ENCODE measurements around the gene BRF1. TPM values are rescaled to one million over a fixed set of nuclear protein-coding genes. Genes with fewer than 3 reads are reported as not detected.

Gene BRF1
- total and polyA plus RNA-seq, 2 donors from 2014 or later = 19.3 to 34.1 TPM

DNA sequence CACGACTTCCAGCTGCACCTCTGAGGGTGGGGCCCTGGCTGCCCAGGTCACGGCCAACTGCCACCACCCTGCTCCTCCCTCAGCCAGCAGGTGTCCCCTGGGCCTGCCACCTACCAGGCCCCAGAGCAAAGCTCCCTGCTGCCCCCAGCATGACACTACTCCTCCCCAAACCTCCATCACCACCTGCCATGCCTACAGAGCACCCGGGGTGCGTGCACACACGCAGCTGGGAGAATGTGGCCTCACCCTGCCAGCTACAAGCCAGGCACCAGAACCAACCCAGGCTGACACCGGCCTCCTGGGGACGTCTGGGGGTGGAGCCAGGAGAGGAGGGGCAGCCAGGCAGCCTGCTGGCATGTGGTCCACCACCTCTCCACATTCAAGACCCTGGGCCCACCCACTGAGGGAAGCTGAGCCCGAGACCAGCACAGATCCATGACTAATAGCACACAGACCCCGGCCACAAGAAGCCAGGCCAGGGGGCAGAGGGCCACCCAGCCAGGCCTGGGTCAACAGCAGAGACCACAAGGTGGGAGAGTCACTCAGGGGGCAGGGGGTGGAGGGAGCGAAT, 135.6 kb downstream of the BRF1 start:
- H3K4me1 ChIP-seq (ENCODE audit: control insufficient read depth in 2 of 3, insufficient read depth in 2 of 3, low read depth in 1 of 3, low read length in 3 of 3) = peaks cover 0 to 8% (median 0%) of the 10 kb centered on the region in 3 donors
- TF ChIP-seq, protein P1, sequence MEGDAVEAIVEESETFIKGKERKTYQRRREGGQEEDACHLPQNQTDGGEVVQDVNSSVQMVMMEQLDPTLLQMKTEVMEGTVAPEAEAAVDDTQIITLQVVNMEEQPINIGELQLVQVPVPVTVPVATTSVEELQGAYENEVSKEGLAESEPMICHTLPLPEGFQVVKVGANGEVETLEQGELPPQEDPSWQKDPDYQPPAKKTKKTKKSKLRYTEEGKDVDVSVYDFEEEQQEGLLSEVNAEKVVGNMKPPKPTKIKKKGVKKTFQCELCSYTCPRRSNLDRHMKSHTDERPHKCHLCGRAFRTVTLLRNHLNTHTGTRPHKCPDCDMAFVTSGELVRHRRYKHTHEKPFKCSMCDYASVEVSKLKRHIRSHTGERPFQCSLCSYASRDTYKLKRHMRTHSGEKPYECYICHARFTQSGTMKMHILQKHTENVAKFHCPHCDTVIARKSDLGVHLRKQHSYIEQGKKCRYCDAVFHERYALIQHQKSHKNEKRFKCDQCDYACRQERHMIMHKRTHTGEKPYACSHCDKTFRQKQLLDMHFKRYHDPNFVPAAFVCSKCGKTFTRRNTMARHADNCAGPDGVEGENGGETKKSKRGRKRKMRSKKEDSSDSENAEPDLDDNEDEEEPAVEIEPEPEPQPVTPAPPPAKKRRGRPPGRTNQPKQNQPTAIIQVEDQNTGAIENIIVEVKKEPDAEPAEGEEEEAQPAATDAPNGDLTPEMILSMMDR (IDR thresholded peaks at IDR 0.05; ENCODE audit: borderline replicate concordance, extremely low read depth, insufficient read depth) = no peak
- H3K36me3 ChIP-seq (ENCODE audit: control insufficient read depth in 2 of 3, insufficient read depth in 3 of 3, low read length in 3 of 3) = no peaks in the 10 kb centered on the region
- no peak overlapping the region for H3K27ac ChIP-seq (ENCODE audit: low read depth in 2 of 2, low read length in 2 of 2)
- H3K9ac ChIP-seq (ENCODE audit: low read length in 3 of 3) = no peak overlapping the region
- intact Hi-C loops (cut with DNase I) = no loop called here
- no peaks in the 10 kb centered on the region for H3K9me3 ChIP-seq (ENCODE audit: control insufficient read depth in 2 of 3, insufficient read depth in 1 of 3, low read length in 3 of 3)
- no peak for FAIRE-seq
- H3K27me3 ChIP-seq (ENCODE audit: control insufficient read depth, insufficient read depth, low read length) = no peaks in the 10 kb centered on the region
- no peak for DNase-seq
- no peak overlapping the region for H3K4me3 ChIP-seq (ENCODE audit: low read length in 3 of 3)

DNA sequence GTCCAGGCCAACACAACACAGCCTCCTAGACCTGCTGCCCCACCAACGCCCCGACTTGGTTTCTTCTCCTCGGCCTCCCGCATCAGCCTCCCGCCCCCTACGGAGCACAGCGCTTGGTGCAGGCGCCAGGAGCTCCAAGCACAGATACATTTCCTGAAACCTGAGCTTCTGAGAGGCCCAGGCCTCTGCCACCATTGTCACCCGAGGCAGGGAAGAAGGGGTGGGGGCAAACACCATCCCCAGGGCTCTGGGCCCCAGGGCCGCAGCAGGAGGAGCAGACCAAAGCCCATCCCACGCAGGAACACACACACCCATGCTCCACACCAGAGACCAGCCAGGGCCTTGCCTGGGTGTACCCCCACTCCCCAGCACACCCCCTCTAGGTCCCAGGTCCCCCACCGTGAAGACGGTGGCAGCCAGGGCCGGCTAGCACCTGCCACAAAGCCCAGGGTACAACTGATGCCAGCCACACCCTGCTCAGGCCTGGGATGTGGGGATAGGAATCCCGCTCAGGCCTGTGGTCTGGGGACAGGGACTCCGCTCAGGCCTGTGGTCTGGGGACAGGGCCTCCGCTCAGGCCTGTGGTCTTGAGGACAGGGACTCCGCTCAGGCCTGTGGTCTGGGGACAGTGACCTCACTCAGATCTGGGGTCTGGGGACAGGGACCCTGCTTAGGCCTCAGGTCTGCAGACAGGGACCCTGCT, 137.6 kb downstream of the BRF1 start:
- Histone ChIP-seq H3K4me3 (ENCODE audit: low read length in 3 of 3) (no peak overlapping the region), H3K4me1 (ENCODE audit: control insufficient read depth in 2 of 3, insufficient read depth in 2 of 3, low read depth in 1 of 3, low read length in 3 of 3) (peaks cover 0 to 8% (median 0%) of the 10 kb centered on the region in 3 donors), H3K27me3 (ENCODE audit: control insufficient read depth, insufficient read depth, low read length) (no peaks in the 10 kb centered on the region), H3K36me3 (ENCODE audit: control insufficient read depth in 2 of 3, insufficient read depth in 3 of 3, low read length in 3 of 3) (no peaks in the 10 kb centered on the region), H3K9ac (ENCODE audit: low read length in 3 of 3) (no peak overlapping the region), H3K9me3 (ENCODE audit: control insufficient read depth in 2 of 3, insufficient read depth in 1 of 3, low read length in 3 of 3) (no peaks in the 10 kb centered on the region), H3K27ac (ENCODE audit: low read depth in 2 of 2, low read length in 2 of 2) (no peak overlapping the region)
- FAIRE-seq (no peak), DNase-seq (peak in 2 of 5 donors; percentile 37 to 40)
- intact Hi-C loops (cut with DNase I) = no loop called here
- TF ChIP-seq, protein P1 (IDR thresholded peaks at IDR 0.05; ENCODE audit: borderline replicate concordance, extremely low read depth, insufficient read depth) = no peak

DNA sequence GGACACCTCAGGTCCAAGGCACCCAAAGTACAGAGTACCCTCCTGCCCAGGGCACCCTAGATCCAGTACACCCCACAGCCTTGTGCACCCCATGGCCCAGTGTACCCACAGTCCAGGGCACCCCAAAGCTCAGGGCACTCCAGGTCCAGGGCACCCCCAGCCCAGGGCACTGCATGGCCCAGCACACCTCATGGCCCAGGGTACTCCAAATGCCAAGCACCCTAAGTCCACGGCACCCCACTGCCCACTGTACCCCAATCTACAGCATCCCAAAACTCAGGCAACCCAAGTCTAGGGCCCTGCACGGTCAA, 138.2 kb downstream of the BRF1 start:
- DNase-seq (no peak), FAIRE-seq (no peak)
- H3K9ac ChIP-seq (ENCODE audit: low read length in 3 of 3) = no peak overlapping the region
- H3K36me3 ChIP-seq (ENCODE audit: control insufficient read depth in 2 of 3, insufficient read depth in 3 of 3, low read length in 3 of 3) = no peaks in the 10 kb centered on the region
- intact Hi-C loops (cut with DNase I) = no loop called here
- no peaks in the 10 kb centered on the region for H3K9me3 ChIP-seq (ENCODE audit: control insufficient read depth in 2 of 3, insufficient read depth in 1 of 3, low read length in 3 of 3)
- peaks cover 0 to 5% (median 0%) of the 10 kb centered on the region in 3 donors for H3K4me1 ChIP-seq (ENCODE audit: control insufficient read depth in 2 of 3, insufficient read depth in 2 of 3, low read depth in 1 of 3, low read length in 3 of 3)
- H3K4me3 ChIP-seq (ENCODE audit: low read length in 3 of 3) = no peak overlapping the region
- TF ChIP-seq, protein P1 (IDR thresholded peaks at IDR 0.05; ENCODE audit: borderline replicate concordance, extremely low read depth, insufficient read depth) = no peak
- no peaks in the 10 kb centered on the region for H3K27me3 ChIP-seq (ENCODE audit: control insufficient read depth, insufficient read depth, low read length)
- no peak overlapping the region for H3K27ac ChIP-seq (ENCODE audit: low read depth in 2 of 2, low read length in 2 of 2)

All from kidney (tissue), 14 donors.